Renal cortex interstitium (tissue), 11 donors: ENCODE results near the gene NUP214. TPM values are rescaled to one million over a fixed set of nuclear protein-coding genes. Genes with fewer than 3 reads are reported as not detected.
"Not testable (repeated sequence)": the region's sequence is repeated elsewhere in the genome, so short reads cannot be mapped to it uniquely, and the experiment has no call there.

ENCODE experiments used
- DNase-seq, 11 donors: peaks; one replicate each; pipeline ENCODE4 v3.0.0-alpha.2; 2013; ENCODE audit warnings: low read depth in 9 of 11, low spot score in 4 of 11; ENCODE audit errors: extremely low read depth in 1 of 11
- polyA plus RNA-seq, 3 donors: library from polyadenylated mRNA; unstranded; fragments of 120-200 nt; gene quantifications; one replicate each; pipeline ENCODE4 v1.2.1, GENCODE V29; 2013; ENCODE audit not compliant: insufficient read length in 3 of 3

NUP214 gene
- polyA plus RNA-seq, 3 donors: 49.3 to 68.7 (median 52.6) TPM

DNA sequence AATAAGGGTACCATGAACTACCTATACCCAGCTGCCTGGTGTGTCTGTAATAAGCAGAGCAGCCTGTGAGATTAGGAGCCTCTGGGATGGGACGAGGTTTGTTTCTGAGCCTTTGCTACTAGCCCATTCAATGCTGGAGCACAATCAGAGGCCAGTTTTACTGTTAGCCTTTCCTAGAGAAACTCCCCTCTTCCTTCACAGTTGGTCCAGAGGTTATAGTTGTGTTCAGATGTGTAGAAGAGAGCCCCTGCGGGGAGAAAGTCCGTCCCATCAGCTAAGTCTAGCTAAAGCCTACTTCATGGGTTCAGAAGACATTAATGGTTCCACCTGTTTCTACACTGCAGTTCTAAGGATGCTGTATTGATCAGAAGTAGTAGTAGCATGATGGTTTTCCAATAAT is 16.8 kb downstream of the NUP214 start:
- no peak for DNase-seq

DNA sequence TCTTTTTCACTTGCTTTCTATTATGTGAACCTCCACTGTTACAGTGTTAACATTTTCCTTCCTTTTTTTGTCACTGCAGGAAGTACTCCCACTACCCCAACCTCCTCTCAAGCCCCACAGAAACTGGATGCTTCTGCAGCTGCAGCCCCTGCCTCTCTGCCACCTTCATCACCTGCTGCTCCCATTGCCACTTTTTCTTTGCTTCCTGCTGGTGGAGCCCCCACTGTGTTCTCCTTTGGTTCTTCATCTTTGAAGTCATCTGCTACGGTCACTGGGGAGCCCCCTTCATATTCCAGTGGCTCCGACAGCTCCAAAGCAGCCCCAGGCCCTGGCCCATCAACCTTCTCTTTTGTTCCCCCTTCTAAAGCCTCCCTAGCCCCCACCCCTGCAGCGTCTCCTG is 18.8 kb downstream of the NUP214 start:
- no peak for DNase-seq

DNA sequence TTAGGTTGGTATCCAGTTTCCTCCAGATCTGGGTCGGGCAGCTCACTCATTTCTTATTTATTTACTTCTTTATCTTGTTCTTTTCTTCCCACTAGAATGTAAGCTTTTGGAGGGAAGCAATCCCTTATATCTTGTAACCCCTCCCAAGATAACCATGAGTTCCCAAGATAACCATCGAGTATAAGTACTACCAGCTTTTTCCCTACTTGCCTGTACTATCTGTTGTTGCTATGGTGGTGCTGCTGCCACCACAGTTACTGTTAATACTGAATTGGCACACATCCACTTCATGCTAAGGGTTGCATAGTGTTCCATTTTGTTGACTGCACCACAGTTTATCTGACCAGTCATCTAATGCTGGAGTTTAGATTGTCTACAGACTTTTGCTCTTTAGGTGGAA is 19.9 kb downstream of the NUP214 start:
- no peak for DNase-seq

DNA sequence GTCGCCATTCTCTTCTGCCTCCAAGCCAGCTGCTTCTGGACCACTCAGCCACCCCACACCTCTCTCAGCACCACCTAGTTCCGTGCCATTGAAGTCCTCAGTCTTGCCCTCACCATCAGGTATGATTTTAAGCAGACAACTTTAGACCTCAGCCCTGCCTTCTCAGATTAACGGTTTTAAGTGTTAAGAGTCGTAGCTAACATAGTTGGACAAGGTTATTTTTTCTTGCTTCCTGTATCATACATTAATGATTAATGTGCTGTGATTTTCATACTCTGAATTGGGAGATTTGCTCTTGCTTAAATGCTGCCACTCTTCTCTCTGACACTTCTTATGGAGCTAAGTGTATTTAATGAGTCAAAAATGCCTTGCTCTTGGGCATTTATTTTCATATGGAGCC is 20.8 kb downstream of the NUP214 start:
- no peak for DNase-seq

DNA sequence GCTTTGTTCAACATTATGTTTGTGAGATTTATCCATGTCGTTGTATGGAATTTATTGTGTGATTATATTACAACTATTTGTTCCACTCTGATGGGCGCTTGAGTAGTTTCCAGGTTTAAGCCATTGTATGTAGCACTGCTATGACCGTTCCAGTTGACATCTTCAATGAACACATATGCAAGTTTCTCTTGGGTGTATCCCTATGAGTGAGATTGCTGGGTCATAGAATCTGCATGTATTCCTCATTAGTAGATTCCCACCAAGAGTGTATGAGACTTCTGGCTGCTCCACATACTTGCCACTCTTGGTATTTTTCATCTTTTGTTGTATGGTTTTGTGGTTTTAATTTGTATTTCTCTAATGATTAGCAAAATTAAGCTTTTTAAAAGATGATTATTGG is 22.9 kb downstream of the NUP214 start:
- no peak for DNase-seq

DNA sequence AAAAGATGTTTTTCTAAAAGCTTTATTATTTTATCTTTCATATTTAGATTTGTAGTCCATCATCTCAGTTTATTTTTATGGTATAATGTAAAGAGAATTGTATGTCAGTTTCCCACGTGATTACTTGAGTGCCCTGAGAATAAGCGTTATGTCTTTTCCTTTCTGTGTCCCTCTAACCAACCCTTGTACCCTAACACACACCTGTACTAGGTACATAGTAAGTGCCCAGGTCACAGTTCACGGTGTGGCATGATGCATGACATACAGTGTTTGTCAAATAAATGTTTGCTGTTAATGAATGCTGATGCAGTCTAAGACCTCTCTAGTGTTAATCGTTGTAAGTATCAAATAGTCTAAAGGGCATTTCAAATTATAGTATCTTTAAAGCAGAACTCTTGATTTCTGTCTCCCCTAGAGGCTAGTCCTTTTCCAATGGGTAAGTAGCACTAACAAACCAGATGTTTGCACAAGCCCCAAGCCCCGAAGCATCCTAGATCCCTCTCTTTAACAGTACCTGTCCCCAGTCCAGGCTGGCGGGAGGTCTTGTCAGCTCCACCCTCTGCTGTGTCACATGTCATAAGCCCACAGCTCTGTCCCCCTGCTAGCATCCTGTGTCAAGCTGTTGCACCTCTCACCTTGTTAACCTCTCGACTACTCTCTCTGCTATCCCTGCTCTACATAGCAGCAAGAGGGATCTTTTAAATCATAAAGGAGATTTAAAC is 23.7 kb downstream of the NUP214 start:
- no peak for DNase-seq

DNA sequence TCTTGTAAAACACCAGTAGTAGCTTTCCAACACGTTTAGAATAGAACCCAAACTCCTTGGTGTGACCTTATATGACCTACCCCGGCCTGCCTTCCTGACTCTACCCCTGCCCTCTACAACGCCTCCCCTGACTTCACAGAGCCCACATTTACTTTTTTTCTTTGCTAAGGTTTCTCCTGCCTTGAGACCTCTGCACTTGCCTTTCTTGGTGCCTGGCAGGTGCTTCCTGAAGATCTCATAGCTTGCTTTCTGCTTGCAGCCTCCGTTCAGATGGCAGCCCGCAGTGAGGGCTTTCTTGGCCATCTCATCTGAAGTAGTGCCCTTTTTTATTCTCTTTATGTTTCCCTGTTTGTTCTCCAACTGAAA is 24.3 kb downstream of the NUP214 start:
- no peak for DNase-seq

DNA sequence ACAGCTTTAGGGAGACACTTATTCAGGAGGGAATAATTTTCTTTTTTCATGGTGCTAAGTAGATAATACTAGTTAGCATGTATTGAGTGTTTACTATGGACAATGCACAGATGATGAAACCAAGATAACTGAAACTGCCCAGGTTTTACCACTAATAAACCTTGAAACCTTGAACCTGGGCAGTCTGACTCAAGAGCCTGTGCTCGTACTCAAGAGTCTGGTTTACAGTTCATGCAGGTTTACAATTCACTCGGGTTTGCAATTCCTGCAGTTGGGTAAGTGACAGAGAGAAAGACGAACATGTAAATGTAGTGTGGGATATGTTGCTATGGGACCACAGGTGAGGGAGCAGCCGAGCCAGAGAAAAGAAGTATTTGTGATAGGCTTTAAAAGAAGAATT is 28.2 kb downstream of the NUP214 start:
- DNase-seq: no peak

DNA sequence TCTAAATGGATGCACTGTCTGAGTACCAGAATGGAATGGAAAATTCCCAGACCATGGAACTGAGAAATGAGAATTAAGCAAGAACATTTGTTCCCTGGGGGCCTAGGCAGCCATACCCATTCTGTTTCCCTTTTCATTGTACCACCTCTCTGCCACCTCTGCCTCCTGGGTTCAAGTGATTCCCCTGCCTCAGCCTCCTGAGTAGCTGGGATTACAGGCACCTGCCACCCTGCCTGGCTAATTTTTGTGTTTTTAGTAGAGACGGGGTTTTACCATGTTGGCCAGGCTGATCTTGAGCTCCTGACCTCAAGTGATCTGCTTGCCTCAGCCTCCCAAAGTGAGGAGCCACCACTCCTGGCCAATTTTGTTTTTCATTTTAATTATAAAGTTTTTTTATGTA is 33.3 kb downstream of the NUP214 start:
- DNase-seq: not testable (repeated sequence)

DNA sequence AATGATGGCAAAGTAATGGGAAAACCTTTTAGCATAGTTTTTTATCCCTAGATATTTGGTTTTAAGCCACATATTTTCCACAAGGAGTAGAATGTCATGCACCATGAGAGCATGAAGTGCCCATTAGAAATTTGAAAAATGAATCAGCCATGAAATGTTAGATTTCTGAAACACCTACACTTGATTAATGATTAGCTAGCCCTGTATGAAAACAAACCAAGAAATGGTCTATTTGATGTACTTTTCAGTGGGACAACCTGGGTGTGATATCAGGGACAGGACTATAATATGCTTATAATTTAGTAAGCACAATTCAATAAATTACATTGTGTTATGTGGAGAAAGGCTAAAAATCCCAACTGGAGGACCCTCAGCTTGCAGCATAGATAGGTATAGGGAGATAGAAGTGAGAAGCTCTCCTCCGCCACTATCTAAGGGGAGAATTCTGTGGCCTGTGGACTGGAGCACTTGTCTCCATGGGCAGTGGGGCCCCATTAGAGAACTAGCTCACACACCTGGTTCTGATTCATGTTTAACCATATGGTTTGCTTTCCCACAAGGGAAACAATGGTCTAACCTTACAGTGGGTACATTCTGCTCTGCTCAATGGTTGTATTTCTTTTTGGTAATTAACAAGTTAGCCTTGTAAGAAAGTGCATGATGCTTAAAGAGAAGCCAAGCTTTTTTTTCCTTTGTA is 35.2 kb downstream of the NUP214 start:
- DNase-seq: no peak

DNA sequence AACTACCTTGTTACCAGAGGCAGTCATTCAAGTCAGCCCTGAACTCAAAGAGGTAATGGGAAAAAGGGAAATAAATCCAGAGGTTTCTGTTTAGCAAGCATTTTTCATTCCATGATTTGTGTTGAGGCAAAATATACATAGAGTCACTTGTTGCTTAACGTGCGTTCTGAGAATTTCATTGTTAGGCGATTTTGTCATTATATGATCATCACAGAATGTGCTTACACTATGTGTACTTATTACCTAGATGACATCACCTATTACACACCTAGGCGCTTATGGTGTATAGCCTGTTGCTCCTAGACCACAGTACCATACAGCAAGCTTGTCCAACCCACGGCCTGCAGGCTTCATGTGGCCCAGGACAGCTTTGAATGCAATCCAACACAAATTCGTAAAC is 36.2 kb downstream of the NUP214 start:
- DNase-seq: no peak

DNA sequence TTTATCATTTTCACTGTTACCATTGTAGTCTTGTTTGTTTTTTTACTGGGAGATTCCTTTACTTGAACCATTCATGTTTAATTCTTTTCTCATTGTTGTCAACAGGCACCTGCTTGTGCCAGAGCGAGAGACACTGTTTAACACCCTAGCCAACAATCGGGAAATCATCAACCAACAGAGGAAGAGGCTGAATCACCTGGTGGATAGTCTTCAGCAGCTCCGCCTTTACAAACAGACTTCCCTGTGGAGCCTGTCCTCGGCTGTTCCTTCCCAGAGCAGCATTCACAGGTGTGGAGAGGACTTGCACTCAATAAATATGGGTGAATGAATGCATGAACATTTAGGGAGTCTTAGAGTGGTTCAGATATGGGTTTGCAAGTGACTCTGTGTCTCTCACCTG is 37.5 kb downstream of the NUP214 start:
- DNase-seq: no peak

DNA sequence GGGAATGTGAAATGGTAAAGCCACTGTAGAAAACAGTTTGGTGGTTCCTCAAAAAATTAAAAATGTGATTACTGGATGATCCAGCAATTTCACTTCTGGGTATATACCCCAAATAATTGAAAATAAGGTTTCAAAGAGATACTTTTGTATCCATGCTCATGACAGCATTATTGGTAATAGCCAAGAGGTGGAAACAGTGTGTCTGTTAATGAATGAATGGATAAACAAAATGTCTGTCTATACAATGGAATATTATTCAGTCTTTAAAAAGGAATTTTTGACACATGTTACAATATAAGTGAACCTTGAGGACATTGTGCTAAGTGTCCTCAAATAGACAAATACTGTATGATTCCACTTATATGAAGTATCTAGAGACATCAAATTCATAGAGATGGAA is 40.1 kb downstream of the NUP214 start:
- DNase-seq: no peak

DNA sequence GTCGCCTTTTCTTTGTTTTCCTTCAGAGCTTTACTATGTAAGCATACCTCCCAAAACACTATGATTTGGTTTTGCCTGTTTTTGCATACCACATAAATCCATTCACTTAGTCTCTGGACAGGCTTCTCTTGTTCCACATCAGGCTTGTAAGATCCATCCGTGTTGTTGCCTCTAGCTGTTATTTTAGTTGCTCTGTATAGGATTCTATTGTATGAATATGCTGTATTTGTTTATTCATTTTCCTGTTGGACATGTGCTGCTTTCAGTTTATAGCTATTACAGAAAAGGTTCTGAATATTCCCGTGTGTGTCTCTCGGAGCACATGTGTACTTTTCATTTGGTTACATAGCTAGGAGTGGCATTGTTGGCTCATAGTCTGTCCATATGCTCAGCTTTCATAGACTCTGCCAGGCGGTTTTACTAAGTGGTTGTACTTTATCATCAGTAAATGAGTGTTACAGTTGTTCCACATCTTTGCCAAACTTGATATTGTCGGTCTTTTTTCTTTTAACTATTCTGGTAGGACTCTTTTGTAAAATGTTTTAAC is 41.8 kb downstream of the NUP214 start:
- DNase-seq: no peak

DNA sequence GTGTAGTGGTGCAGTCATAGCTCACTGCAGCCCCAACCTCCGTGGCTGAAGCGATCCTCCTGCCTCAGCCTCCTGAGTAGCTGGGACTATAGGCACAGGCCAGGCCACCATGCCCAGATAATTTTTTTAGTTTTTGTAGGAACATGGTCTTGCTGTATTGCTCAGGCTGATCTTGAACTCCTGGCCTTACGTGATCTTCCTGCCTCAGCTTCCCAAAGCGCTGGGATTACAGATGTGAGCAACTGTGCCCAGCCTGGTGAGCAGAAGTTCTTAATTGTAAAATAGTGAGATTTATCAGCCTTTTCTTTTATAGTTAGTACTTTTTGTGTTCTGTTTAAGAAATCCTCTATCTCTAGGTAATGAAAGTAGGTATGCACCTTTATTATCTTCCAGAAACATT is 42.5 kb downstream of the NUP214 start:
- DNase-seq: no peak

DNA sequence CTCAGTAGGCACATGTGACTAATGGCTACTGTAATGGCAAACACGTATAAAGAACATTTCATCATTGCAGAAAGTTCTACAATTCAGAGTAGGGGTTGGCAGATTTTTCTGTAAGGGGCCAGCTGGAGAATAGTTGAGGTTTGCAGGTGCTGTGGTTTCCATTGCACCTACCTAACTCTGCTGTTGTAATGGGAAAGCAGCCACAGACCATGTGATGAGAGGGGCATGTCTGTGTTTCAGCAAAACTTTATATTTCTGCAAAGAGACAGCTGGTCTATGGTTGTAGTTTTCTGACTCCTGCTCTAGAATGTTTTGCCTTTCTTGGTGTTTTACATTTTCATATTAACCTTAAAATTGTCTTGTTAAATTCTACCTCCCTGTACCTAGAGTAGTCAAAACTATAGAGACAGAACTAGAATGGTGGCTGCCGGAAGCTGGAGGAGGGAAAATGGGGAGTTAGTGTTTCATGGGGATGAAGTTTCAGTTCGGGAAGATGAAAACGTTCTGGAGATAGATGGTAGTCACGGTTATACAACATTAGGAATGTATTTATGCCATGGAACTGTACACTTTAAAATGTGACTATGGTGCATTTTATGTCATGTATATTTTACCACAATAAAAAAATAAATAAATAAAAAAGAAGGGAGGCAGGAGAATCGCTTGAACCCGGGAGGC is 44.3 kb downstream of the NUP214 start:
- DNase-seq: peak in 7 of 11 donors; percentile 3 to 29 (median 6)

DNA sequence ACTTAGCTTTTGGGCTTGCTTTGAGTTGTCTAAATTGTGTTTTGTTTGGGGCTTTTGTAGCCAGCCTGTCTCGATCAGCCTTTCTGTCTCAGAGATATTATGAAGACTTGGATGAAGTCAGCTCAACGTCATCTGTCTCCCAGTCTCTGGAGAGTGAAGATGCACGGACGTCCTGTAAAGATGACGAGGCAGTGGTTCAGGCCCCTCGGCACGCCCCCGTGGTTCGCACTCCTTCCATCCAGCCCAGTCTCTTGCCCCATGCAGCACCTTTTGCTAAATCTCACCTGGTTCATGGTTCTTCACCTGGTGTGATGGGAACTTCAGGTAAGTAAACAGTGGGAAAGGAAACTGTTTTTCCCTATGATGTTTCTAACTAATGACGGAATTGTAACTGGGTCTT is 48.6 kb downstream of the NUP214 start:
- DNase-seq: no peak

DNA sequence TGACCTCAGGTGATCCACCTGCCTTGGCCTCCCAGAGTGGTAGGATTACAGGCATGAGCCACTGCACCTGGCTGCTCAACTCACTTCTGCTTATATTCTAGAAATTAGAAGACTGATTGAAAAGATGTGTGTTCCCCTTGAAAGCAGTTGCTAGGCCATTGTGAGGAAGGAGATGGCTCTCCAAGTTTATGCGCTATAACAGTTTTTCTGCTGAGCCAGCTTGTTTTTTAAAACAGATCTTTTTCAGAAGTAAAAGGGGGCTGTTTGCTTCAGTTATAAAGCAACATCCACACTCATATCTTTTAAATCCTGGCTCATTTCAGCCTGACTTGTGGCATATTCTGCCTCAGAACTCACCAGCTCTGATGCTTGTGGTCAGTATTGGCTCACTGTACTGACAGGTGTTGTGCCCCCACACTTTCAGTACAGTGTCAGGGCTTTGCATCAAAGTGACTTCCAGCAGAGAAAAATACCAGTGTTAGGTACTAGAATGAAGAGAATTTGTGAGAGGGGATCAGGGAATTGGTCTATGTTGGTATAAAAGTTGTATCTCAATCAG is 49.4 kb downstream of the NUP214 start:
- DNase-seq: no peak

DNA sequence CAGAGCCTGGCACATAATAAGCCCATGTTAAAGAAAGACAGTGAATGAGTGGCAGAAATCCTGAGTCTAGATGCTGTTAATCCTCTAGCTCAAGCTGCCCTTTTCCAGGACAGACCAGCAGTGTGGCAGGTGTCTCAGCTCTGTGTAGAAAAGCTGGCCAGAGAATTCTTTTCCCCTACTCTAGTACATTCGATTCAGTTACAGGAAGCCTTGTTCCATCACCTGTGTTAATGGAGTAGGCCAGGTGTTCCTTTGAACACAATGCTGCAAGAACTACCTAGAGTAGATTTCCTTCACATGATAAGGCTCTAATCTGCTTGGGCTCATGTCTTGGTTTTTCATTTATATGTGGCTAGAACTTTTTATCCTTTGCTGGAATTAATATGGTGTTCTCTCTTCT is 52.5 kb downstream of the NUP214 start:
- no peak for DNase-seq

DNA sequence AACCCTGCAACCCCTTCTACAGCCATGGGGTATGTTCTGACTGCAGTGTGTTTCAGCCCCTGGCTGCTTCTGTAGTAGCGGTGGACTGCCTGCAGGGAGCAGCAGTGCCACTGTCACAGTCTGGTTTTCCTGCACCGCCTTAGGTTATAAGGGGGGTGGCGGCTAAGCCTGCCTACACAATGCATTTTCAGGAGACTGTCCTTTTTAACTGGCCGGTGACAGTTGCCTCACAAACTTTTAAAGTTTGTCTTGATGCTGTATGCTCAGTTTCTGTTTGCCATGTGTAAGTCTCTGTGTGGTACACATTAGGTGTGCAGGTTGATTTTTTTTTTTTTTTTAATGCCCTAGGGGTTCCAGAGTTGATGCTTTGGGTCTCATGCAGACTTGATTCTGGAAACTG is 53.0 kb downstream of the NUP214 start:
- DNase-seq: peak; percentile 9 to 50 (median 31)
